Stimulated activated CD8-positive, alpha-beta memory T cell treated with anti-CD3 and anti-CD28 coated beads, Interleukin-7, amount 100 ng/mL, for 24 hours (primary cell): ENCODE results near the gene ZNF586.
"Not testable (repeated sequence)": the region's sequence is repeated elsewhere in the genome, so short reads cannot be mapped to it uniquely, and the experiment has no call there.

Experiments used
- DNase-seq: peaks from one replicate; pipeline ENCODE4 v3.0.0-alpha.2; 2020; ENCODE audit warnings: low read depth

ZNF586 gene

DNA sequence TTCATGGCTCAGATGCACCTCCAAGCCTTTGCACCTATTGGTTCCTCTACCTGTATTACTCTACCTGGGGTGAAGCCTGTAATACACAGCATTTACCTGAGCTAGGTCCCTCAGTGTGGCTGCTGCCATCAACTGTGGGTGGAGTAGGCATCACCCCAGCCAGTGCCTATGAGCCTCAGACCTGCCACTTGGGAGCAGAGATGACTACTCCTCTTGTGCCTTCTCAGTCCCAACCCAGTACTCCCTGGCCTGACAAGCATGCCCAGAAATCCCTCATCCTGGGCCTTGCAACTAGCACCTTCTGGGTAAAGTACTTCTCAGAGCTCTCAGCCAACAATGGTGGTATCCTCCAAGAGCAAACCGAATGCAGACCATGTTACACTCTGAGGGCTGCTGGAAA lies 27.1 kb downstream of the ZNF586 start:
- not testable (repeated sequence) for DNase-seq

DNA sequence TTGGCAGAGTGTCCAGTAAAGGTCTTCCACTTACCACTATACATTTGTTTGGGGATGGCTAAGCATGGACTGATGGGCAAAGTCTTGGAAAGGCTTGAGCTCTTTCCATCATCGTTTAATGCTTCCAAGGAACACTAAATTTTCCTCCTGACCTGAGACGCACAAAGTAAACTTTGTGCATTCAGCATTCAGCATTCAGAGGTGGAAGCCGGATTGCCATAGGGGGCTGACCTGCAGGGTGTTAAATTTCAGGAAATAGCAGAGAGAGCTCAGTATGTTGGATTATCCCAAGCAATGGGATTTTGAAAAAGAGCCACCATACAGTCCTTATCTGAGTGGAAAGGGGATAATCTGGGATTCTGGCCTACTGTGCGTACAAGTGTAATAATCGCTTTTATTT lies 31.2 kb downstream of the ZNF586 start:
- DNase-seq = no peak

DNA sequence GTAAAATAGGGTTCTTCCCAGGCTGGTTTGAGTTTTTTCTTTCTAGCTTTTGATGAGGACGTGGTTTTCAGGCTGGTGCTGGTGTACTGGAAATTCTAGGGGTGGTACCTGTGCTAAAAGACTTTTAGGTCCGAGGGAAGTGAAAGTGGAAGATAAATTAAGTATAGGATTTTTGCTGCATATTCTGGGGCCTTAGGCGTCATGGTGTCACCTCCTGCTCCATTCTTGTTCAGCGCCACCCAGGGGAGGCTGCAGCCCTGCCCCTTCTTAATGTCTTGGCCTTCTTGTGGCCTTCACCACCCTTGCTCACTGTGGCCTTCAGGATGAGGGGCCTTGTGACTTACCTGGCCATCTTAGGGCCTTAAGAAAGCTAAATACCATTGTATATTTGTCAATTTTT lies 32.8 kb downstream of the ZNF586 start:
- DNase-seq = no peak

DNA sequence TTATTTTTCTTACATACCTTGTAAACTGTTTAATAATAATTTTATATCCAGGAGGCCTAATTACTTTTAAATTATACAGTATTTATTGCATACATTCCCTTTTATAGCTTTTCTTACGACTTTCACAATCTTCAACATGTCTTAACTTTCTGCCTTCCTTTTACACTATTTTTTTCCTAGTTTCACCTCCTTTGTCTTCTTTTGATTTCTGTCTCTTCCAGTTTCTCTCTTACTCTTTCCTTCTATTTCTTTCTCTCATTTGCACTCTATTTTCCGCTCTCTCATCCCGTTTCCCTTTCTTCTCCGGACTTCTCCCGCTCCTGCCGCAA lies 33.8 kb downstream of the ZNF586 start:
- DNase-seq = no peak

DNA sequence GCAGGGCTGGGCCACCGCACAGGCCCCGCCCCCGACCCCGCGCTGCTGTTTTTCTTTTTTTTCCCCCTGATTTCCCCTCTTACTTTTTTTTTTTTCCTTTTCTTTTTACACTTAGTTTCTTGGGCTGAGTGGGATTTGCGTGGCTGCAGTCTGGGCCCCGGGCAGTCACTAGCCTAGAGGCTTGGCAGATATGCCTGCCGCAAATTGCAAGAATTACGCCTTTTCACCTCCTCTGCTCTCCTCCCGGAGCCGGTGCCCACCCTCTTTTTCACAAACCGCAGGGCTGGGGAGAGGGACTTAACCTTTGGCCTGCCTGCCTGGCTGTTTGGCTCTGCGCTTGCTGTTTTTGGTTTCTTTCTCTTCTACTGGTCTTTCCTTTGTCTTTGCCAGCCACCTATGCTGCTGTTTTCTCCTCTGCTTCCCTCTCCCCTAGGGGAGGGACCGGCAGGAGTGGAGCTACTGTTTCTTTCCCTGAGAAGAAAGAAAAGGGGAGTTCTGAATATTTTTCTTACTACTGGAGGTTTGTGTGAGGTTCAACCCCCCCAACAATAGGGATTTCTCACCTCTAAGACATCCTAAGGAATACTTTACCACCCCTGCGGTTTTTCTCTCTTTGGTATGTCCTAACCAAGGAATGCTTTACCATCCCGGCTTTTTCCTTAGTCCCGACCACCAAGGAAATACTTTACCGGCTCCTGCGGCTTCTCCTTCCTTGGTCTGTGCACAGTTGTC lies 34.3 kb downstream of the ZNF586 start:
- no peak for DNase-seq

DNA sequence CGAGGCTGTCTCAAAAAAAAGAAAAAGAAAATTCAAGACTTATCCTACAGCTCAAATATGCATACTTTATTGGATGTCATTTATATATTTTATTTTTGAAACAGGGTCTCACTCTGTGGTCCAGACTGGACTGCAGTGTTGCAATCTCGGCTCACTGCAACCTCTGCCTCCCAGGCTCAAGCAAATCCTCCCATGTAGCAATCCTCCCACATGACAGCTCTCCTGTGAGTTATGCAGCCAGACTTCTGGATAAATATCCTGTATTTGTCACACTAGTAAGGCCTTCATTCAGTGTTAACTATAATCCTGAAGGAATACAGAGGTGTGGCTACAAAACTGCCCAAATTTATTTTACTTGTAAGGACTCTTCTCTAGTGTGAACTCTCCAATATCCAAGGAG lies 38.1 kb downstream of the ZNF586 start:
- DNase-seq = no peak

DNA sequence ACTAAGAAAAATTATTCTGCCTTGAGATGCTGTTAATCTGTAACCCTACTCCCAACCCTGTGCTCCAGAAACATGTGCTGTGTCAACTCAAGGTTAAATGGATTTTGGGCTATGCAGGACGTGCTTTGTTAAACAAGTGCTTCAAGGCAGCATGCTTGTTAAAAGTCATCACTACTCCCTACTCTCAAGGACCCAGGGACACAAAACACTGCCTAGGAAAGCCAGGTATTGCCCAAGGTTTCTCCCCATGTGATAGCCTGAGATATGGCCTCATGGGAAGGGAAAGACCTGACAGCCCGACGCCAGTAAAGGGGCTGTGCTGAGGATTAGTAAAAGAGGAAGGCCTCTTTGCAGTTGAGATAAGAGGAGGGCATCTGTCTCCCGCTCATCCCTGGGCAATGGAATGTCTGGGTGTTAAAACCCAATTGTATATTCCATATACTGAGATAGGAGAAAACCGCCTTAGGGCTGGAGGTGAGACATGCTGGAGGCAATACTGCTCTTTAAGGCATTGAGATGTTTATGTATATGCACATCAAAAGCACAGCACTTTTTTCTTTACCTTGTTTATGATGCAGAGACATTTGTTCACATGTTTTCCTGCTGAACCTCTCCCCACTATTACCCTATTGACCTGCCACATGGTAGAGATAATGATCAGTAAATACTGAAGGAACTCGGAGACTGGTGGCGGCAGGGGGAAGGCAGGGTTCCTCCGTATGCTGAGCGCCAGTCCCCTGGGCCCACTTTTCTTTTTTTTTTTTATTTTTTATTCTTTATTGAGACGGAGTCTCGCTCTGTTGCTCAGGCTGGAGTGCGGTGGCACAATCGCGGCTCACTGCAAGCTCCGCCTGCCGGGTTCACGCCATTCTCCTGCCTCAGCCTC lies 41.2 kb downstream of the ZNF586 start:
- DNase-seq = not testable (repeated sequence)

DNA sequence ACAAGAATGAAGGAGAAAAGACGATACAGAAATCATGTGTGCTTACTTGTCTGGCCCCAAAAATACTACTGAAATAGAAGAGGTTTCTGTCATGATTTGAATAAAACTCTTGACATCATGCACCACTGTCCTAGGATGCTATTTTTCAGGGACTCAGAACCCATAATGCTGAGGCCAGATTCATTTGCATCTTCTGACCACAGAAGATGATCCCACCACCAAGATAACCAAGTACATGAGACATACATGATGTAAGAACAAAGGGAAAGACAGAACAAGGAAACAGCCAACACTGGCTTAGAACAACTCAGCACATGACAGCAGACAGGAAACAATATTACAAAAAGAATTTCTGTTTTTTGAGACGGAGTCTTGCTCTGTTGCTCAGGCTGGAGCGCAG lies 42.8 kb downstream of the ZNF586 start:
- DNase-seq = no peak

DNA sequence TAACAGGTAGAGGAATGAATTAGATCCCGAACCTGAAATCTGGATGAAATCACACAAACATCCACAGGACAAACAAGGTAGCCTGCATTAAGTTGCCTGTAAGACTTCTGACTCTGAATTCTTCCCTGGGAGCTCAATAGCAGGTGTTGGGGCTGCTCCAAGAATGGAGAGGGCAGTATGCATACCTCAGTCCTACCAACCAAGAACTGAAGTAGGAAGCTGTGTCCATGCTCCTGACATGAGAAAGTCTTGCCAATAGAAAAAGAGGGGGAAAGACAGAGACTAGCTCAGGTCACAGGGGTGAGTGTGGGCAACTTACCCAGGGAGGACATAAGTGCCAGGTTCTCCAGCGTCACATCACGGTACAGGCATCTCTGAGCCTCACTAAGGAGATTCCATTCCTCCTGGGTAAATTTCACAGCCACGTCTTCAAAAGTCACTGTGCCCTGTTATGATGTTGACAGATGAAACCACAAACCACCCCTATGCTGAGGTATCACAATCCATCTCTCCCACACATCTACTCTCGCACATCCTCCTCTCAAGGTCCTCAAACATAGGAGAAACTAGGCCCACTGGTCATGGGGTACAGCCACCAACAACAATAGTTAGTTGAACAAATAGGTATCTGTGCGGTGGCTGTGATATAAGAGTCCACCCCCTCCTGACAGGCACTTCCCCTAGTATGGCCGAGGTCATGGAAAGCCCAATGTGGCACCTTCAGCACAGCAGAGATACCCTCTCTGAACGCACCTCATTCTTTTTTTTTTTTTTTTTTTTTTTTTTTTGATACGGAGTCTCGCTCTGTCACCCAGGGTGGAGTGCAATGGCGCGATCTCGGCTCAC lies 43.7 kb downstream of the ZNF586 start:
- not testable (repeated sequence) for DNase-seq

DNA sequence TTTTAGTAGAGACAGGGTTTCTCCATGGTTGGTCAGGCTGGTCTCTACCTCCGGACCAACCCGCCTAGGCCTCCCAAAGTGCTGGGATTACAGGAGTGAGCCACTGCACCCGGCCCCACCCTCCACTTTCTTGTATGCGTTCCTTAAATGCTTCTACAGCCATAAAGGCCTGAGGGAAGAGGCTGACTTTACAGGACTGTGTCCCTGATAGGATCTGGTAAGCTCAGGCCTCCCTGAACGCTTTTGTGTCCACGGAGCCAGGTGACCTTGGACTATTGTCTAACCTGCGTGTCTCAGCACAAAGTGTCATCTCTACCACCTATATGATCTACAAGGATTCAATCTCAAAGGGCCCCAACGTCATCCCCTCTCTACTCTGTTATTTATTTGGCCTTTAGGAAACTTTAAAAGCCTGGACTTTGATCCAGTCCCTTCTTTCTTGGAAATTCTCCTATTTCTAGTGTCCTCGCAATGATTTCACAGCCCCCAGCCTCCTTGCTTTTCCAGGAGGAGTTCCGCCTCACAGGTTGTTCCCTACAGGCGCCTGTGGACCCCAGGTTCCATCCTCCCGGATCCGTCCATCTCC lies 44.5 kb downstream of the ZNF586 start:
- DNase-seq = no peak

DNA sequence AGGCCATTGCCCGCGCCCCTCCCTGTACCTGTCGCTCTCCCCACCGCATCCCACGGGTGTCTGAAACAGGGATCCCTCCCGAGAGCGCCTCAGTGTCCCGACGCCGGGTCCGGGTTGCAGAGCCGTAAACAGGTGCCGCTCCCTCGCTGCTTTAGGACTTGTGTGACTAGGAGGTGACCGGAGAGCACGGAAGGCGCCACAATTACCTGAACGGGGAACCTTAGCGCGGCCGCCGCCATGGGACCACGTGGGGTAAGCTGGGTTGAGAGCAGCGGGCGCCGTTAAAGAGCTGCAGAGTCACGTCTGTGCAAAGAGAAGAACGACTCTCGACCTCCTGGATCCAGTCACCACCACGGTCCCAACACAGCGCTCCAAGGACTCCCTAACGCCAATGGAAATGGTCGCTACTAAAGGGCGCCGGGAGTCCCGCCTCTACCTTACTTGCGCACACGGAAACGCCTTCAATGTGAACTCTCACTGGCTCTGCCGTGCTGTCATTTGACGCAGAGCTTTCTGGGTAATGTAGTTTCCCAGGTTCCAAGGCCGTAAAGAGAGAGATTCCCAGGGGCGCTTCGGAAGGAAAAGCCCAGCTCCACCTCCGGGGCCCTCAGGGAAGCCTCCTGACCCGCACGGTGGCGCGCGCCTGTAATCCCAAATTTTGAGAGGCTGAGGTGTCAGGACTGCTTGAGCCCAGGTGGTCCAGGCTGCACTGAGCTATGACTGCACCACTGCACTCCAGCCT lies 45.2 kb downstream of the ZNF586 start, which contains the start of gene ZNF552:
TSS of gene ZNF552 (minus strand) at position 409 of the 742 bp plus-strand sequence. CDS start at position 239, 170 bp downstream.
- DNase-seq = peak; percentile 53

DNA sequence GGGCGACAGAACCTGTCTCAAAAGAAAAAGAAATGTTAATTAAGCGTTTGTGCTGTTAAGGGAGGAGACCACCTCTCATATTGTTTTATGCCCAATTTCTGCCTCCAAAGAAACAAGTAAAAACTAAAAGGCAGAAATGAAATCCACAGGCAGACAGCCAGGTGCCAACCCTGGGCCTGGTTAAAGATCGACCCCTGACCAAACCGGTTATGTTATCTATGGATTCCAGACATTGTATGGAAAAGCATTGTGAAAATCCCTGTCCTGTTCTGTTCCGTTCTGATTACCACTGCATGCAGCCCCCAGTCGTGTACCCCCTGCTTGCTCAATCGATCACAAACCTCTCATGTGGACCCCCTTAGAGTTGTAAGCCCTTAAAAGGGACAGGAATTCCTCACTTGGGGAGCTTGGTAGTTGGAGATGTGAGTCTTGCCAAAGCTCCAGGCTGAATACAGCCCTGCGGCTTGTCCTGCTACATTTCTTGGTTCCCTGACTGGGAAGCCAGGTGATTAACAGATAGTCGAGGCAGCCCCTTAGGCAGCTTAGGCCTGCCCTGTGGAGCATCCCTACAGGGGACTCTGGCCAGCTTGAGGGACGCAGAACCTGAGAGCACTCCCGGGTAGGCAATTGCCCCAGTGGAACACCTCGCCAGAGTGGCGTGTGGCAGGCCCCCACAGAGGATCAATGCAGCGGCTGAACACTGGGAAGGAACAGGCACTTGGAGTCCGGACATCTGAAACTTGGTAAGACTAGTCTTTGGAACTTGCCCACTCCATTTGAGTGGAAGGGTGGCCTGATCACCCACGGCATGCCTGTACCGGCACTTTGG lies 46.0 kb downstream of the ZNF586 start:
- no peak for DNase-seq

DNA sequence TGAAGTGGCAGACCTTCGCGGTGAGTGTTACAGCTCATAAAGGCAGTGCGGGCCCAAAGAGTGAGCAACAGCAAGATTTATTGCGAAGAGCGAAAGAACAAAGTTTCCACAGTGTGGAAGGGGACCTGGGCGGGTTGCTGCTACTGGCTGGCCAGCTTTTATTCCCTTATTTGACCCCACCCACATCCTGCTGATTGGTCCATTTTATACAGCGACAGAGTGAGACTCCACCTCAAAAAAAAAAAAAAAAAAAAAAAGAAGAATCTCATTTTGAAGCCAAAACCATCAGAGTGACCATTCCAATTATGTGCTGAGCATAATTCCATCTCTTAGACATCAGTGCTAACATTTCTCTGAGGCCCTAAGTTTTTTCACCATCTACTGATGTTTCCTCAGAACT lies 47.2 kb downstream of the ZNF586 start:
- DNase-seq = no peak

DNA sequence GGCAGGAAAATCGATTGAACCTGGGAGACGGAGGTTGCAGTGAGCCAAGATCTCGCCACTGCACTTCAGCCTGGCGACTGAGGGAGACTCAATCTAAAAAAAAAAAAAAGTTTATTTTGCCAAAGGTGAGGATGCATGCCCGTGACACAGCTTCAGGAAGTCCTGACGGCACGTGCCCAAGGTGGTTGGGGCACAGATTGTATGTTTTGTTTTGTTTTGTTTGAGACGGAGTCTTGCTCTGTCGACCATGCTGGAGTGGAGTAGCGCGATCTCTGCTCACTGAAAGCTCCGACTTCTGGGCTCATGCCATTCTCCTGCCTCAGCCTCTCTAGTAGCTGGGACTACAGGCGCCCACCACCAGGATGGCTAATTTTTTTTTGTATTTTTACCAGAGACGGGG lies 48.5 kb downstream of the ZNF586 start:
- DNase-seq = no peak

DNA sequence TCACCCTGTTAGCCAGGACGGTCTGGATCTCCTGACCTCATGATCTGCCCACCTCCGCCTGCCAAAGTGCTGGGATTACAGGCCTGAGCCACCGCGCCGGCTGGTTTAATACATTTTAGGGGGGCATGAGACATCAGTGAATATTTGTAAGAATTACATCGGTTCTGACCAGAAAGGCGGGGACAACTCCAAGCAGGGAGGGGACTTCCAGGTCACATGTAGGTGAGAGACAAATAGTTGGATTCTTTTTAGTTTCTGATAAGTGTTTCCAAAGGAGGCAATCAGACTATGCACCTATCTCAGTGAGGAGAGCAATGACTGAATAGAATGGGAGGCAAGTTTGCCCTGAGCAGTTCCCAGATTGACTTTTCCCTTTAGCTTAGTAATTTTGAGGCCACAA lies 48.9 kb downstream of the ZNF586 start:
- DNase-seq = no peak

DNA sequence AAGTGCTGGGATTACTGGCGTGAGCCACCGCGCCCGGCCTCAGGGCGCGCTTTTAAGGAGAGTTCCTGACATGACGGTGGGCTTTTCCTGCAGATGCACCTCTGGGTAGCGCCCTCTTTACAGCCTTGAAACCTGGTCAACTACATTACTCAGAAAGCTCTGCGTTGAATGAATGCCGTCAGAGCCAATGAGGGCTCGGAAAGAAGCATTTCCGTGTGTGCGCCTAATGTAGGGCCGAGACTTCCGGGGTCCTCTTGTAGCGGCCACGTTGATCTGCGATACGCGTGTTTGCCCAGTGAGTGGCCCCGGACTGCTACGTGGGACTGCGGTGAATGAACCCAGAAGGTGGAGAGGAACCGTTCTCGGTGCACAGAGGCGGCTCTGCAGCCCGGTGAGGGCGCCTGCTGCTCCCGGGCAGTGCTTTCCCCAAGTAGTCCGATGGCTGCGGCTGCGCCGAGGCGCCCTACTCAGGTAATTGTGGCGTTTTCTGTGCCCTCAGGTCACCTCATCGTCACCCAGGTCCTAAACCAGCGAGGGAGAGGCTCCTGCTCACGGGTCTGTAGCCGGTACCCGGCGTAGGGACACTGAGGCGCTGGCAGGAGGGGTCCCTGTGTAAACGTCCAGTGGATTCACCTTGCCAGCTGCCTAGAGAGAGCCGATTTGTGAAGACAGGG lies 50.1 kb downstream of the ZNF586 start:
- DNase-seq = peak; percentile 52

DNA sequence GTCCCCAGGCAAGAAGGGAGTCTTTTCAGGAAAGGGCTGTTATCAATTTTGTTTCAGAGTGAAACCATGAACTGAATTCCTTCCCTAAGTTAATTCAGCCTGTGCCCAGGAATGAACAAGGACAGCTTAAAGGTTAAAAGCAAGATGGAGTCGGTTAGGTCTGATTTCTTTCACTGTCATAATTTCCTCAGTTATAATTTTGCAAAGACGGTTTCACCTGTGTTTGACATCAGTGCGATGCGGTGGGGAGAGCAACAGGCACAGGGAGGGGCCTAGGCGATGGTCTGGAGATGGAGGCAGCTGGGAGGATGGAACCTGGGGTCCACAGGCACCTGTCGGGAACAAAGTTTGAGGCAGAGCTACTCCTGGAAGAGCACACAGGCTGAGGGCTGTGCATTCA lies 51.1 kb downstream of the ZNF586 start:
- no peak for DNase-seq

DNA sequence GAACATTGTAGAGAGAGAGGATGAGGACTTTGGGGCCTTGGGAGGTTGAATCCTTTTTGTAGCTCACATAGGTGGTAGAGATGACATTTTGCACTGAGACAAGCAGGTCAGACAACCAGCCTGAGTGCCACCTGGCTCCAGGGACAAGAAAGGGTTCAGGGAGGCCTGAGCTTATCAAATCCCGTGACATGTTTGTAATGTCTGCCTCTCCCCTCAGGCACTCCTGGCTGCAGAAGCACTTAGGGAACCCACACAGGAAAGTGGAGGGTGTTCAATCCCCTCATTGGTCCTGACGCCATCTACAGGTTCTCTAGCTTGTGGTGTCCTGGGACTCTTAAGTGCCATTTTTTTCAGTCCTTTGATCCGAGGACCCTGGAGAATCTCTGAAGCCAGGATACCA lies 51.6 kb downstream of the ZNF586 start:
- not testable (repeated sequence) for DNase-seq

DNA sequence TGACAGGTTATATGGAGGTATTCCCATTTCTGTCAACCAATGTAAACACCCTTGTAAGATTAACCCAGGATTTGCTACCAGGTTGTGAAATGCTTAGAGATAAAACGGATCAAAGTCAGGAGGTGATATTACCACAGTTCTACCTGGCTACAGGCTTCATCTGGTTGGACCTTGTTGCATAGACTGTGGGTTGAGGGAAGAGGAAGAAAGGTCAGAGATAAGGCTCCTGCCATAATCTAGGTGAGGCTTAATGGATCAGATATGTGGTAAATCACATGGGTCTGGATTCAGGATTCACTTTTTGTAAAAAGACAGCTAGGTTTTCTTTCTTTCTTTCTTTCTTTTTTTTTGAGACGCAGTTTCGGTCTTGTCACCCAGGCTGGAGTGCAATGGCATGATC lies 52.0 kb downstream of the ZNF586 start:
- DNase-seq = not testable (repeated sequence)

DNA sequence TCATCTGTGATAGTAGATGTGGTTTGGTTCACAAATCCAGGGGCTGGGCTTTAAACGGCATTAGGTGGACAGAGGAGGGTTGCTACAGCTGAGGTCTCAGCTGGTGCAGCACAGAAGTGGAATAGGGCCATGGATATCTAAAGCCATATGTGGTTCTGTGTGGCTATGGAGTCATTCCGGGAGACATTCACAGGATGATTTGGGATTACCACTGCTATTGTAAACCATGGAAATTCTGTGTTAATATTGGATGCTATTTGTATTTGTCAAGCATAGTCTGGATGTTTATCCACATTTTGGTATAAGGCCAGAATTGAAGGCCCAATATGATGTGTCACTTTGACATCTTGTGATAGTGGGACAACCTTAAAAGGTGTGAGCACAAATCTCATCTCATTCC lies 53.7 kb downstream of the ZNF586 start:
- not testable (repeated sequence) for DNase-seq
